Measurements from ENCODE around the gene WDR6.

The WDR6 gene

GRCh38 chr3:49007068-49007770, at the start of gene WDR6:
Gene WDR6, plus strand, starts transcription at chr3:49007391. Its CDS starts 41 bp downstream, at chr3:49007432.
- peak; percentile 29 for TF ChIP-seq CTCF (conservative IDR thresholded peaks at IDR 0.05; ENCODE audit: control insufficient read depth, insufficient read depth, low read depth, low read length)
- peak within 1 kb of the TSS; percentile 65 for H3K4me3 ChIP-seq (ENCODE audit: control insufficient read depth, low read depth, low read length)
- DNase-seq (ENCODE audit: low read depth), result peak; percentile 93

- no peak for TF ChIP-seq CTCF (conservative IDR thresholded peaks at IDR 0.05; ENCODE audit: control insufficient read depth, insufficient read depth, low read depth, low read length)
- H3K4me3 ChIP-seq (ENCODE audit: control insufficient read depth, low read depth, low read length), result no peak overlapping the region
- DNase-seq (ENCODE audit: low read depth), result peak; percentile 68
Observed at GRCh38 chr3:48960841-48961413, 46.3 kb upstream of the WDR6 start.

- no peak for DNase-seq (ENCODE audit: low read depth)
- no peak for TF ChIP-seq CTCF (conservative IDR thresholded peaks at IDR 0.05; ENCODE audit: control insufficient read depth, insufficient read depth, low read depth, low read length)
- H3K4me3 ChIP-seq (ENCODE audit: control insufficient read depth, low read depth, low read length), result no peak overlapping the region
Observed at GRCh38 chr3:48962340-48962739, 44.9 kb upstream of the WDR6 start.

- DNase-seq (ENCODE audit: low read depth), result no peak
- TF ChIP-seq CTCF (conservative IDR thresholded peaks at IDR 0.05; ENCODE audit: control insufficient read depth, insufficient read depth, low read depth, low read length), result no peak
- no peak overlapping the region for H3K4me3 ChIP-seq (ENCODE audit: control insufficient read depth, low read depth, low read length)
Observed at GRCh38 chr3:48962939-48963338, 44.3 kb upstream of the WDR6 start.

- no peak overlapping the region for H3K4me3 ChIP-seq (ENCODE audit: control insufficient read depth, low read depth, low read length)
- no peak for DNase-seq (ENCODE audit: low read depth)
- TF ChIP-seq CTCF (conservative IDR thresholded peaks at IDR 0.05; ENCODE audit: control insufficient read depth, insufficient read depth, low read depth, low read length), result no peak
Observed at GRCh38 chr3:48963591-48963990, 43.6 kb upstream of the WDR6 start.

GRCh38 chr3:48966367-48966766, 40.8 kb upstream of the WDR6 start:
- no peak for DNase-seq (ENCODE audit: low read depth)
- H3K4me3 ChIP-seq (ENCODE audit: control insufficient read depth, low read depth, low read length), result no peak overlapping the region
- no peak for TF ChIP-seq CTCF (conservative IDR thresholded peaks at IDR 0.05; ENCODE audit: control insufficient read depth, insufficient read depth, low read depth, low read length)

Measured in fibroblast of mammary gland (primary cell).